ENCODE measurements around the gene PSTPIP2. TPM values are rescaled to one million over a fixed set of nuclear protein-coding genes. Genes with fewer than 3 reads are reported as not detected.

The PSTPIP2 gene
- polyA plus RNA-seq: 10 to 100 TPM in 1 of 4 donors, 1 to 10 TPM in 3; 2.0 to 13.3 (median 4.2) TPM
- long read RNA-seq, donor 1: 0 reads
- long read RNA-seq, donor 2: 0 reads
- long read RNA-seq, donor 3, partial matches to known transcripts: 0 of 1 reads
- long read RNA-seq, donor 3, other reads (novel, unspliced or antisense): 0 of 1 reads
- long read RNA-seq, donor 4: 0 reads
- long read RNA-seq, donor 5, partial matches to known transcripts: 0 of 1 reads
- long read RNA-seq, donor 5, other reads (novel, unspliced or antisense): 0 of 1 reads
- long read RNA-seq, donor 6, partial matches to known transcripts: 0 of 3 reads
- long read RNA-seq, donor 6, other reads (novel, unspliced or antisense): 0 of 3 reads
- long read RNA-seq, donor 7, partial matches to known transcripts: 0 of 1 reads
- long read RNA-seq, donor 7, other reads (novel, unspliced or antisense): 0 of 1 reads
- long read RNA-seq, donor 8: 0 reads
- long read RNA-seq, donor 9: 0 reads
- long read RNA-seq, donor 10: 0 reads

GRCh38 chr18:46071653-46072375, at the start of gene PSTPIP2:
Gene PSTPIP2, minus strand, starts transcription at chr18:46072260. Its CDS starts 72 bp downstream, at chr18:46072188.
- H3K27ac ChIP-seq (ENCODE audit: low read depth in 1 of 3, low read length in 2 of 3): no peak within 1 kb of the TSS
- DNase-seq (peak; percentile 60 to 82), FAIRE-seq (no peak)
- WGBS, 3 donors: 1% methylated on average over 47 to 75 of the region's 75 CpGs
- peak within 1 kb of the TSS; percentile 54 to 69 (median 60) for H3K4me3 ChIP-seq (ENCODE audit: low read depth in 1 of 3, low read length in 3 of 3)
- H3K9me3 ChIP-seq (ENCODE audit: control insufficient read depth in 2 of 2, insufficient read depth in 1 of 2, low read depth in 1 of 2, low read length in 1 of 2): peaks cover 0 to 3% of the 10 kb centered on the region in 2 donors
- peaks cover 0 to 9% (median 0%) of the 10 kb centered on the region in 3 donors for H3K4me1 ChIP-seq (ENCODE audit: control insufficient read depth in 3 of 3, insufficient read depth in 2 of 3, low read depth in 1 of 3, low read length in 2 of 3)
- H3K27me3 ChIP-seq (ENCODE audit: control insufficient read depth in 3 of 3, insufficient read depth in 3 of 3, low read length in 3 of 3): no peaks in the 10 kb centered on the region
- H3K36me3 ChIP-seq (ENCODE audit: control insufficient read depth in 3 of 3, insufficient read depth in 2 of 3, low read depth in 1 of 3, low read length in 3 of 3): peaks cover 0 to 2% (median 0%) of the 10 kb centered on the region in 3 donors

- Histone ChIP-seq H3K27me3 (ENCODE audit: control insufficient read depth in 3 of 3, insufficient read depth in 3 of 3, low read length in 3 of 3) (no peaks in the 10 kb centered on the region), H3K27ac (ENCODE audit: low read depth in 1 of 3, low read length in 2 of 3) (no peak overlapping the region), H3K4me1 (ENCODE audit: control insufficient read depth in 3 of 3, insufficient read depth in 2 of 3, low read depth in 1 of 3, low read length in 2 of 3) (no peaks in the 10 kb centered on the region), H3K9me3 (ENCODE audit: control insufficient read depth in 2 of 2, insufficient read depth in 1 of 2, low read depth in 1 of 2, low read length in 1 of 2) (peaks cover 0 to 4% of the 10 kb centered on the region in 2 donors), H3K4me3 (ENCODE audit: low read depth in 1 of 3, low read length in 3 of 3) (no peak overlapping the region), H3K36me3 (ENCODE audit: control insufficient read depth in 3 of 3, insufficient read depth in 2 of 3, low read depth in 1 of 3, low read length in 3 of 3) (peaks cover 0 to 23% (median 2%) of the 10 kb centered on the region in 3 donors)
- 91 to 100% (median 96%) methylated on average over 1 of the region's 1 CpG for WGBS, 3 donors
- FAIRE-seq: no peak
- no peak for DNase-seq
Measured at GRCh38 chr18:46113751-46114150, 41.7 kb upstream of the PSTPIP2 start.

- Histone ChIP-seq H3K27me3 (ENCODE audit: control insufficient read depth in 3 of 3, insufficient read depth in 3 of 3, low read length in 3 of 3) (no peaks in the 10 kb centered on the region), H3K36me3 (ENCODE audit: control insufficient read depth in 3 of 3, insufficient read depth in 2 of 3, low read depth in 1 of 3, low read length in 3 of 3) (peaks cover 0 to 20% (median 3%) of the 10 kb centered on the region in 3 donors), H3K9me3 (ENCODE audit: control insufficient read depth in 2 of 2, insufficient read depth in 1 of 2, low read depth in 1 of 2, low read length in 1 of 2) (peaks cover 0 to 4% of the 10 kb centered on the region in 2 donors), H3K4me1 (ENCODE audit: control insufficient read depth in 3 of 3, insufficient read depth in 2 of 3, low read depth in 1 of 3, low read length in 2 of 3) (no peaks in the 10 kb centered on the region), H3K27ac (ENCODE audit: low read depth in 1 of 3, low read length in 2 of 3) (no peak overlapping the region), H3K4me3 (ENCODE audit: low read depth in 1 of 3, low read length in 3 of 3) (no peak overlapping the region)
- no peak for FAIRE-seq
- WGBS, 3 donors: 95 to 96% (median 96%) methylated on average over 3 of the region's 3 CpGs
- no peak for DNase-seq
Measured at GRCh38 chr18:46110406-46110805, 38.3 kb upstream of the PSTPIP2 start.

GRCh38 chr18:46109386-46109785, 37.3 kb upstream of the PSTPIP2 start:
- H3K27ac ChIP-seq (ENCODE audit: low read depth in 1 of 3, low read length in 2 of 3): no peak overlapping the region
- no peak for FAIRE-seq
- WGBS, 3 donors: 89 to 97% (median 93%) methylated on average over 5 of the region's 5 CpGs

GRCh38 chr18:46104128-46104911, 32.3 kb upstream of the PSTPIP2 start, which contains the start of gene HAUS1:
Gene HAUS1, plus strand, starts transcription at chr18:46104385. Its CDS starts 27 bp downstream, at chr18:46104412.
- FAIRE-seq (no peak), DNase-seq (peak; percentile 92 to 93)
- 0 to 1% (median 0%) methylated on average over 50 to 57 of the region's 57 CpGs for WGBS, 3 donors
- Histone ChIP-seq H3K27ac (ENCODE audit: low read depth in 1 of 3, low read length in 2 of 3) (peak within 1 kb of the TSS; percentile 27 to 77 (median 67)), H3K36me3 (ENCODE audit: control insufficient read depth in 3 of 3, insufficient read depth in 2 of 3, low read depth in 1 of 3, low read length in 3 of 3) (peaks cover 0 to 4% (median 2%) of the 10 kb centered on the region in 3 donors), H3K27me3 (ENCODE audit: control insufficient read depth in 3 of 3, insufficient read depth in 3 of 3, low read length in 3 of 3) (no peaks in the 10 kb centered on the region), H3K9me3 (ENCODE audit: control insufficient read depth in 2 of 2, insufficient read depth in 1 of 2, low read depth in 1 of 2, low read length in 1 of 2) (no peaks in the 10 kb centered on the region), H3K4me3 (ENCODE audit: low read depth in 1 of 3, low read length in 3 of 3) (peak within 1 kb of the TSS; percentile 69 to 84 (median 73)), H3K4me1 (ENCODE audit: control insufficient read depth in 3 of 3, insufficient read depth in 2 of 3, low read depth in 1 of 3, low read length in 2 of 3) (no peaks in the 10 kb centered on the region)

More at GRCh38 chr18:46109386-46109785, 37.3 kb upstream of the PSTPIP2 start:
- H3K9me3 ChIP-seq (ENCODE audit: control insufficient read depth in 2 of 2, insufficient read depth in 1 of 2, low read depth in 1 of 2, low read length in 1 of 2): peaks cover 0 to 4% of the 10 kb centered on the region in 2 donors
- H3K27me3 ChIP-seq (ENCODE audit: control insufficient read depth in 3 of 3, insufficient read depth in 3 of 3, low read length in 3 of 3): no peaks in the 10 kb centered on the region
- no peaks in the 10 kb centered on the region for H3K4me1 ChIP-seq (ENCODE audit: control insufficient read depth in 3 of 3, insufficient read depth in 2 of 3, low read depth in 1 of 3, low read length in 2 of 3)
- no peak for DNase-seq
- no peak overlapping the region for H3K4me3 ChIP-seq (ENCODE audit: low read depth in 1 of 3, low read length in 3 of 3)
- H3K36me3 ChIP-seq (ENCODE audit: control insufficient read depth in 3 of 3, insufficient read depth in 2 of 3, low read depth in 1 of 3, low read length in 3 of 3): peaks cover 0 to 16% (median 3%) of the 10 kb centered on the region in 3 donors

- WGBS, 3 donors: 98 to 99% (median 98%) methylated on average over 8 of the region's 8 CpGs
- H3K27me3 ChIP-seq (ENCODE audit: control insufficient read depth in 3 of 3, insufficient read depth in 3 of 3, low read length in 3 of 3): no peaks in the 10 kb centered on the region
- H3K4me3 ChIP-seq (ENCODE audit: low read depth in 1 of 3, low read length in 3 of 3): no peak overlapping the region
- FAIRE-seq (no peak), DNase-seq (no peak)
- H3K27ac ChIP-seq (ENCODE audit: low read depth in 1 of 3, low read length in 2 of 3): no peak overlapping the region
- H3K4me1 ChIP-seq (ENCODE audit: control insufficient read depth in 3 of 3, insufficient read depth in 2 of 3, low read depth in 1 of 3, low read length in 2 of 3): peaks cover 0 to 6% (median 6%) of the 10 kb centered on the region in 3 donors
- peaks cover 0 to 10% (median 0%) of the 10 kb centered on the region in 3 donors for H3K36me3 ChIP-seq (ENCODE audit: control insufficient read depth in 3 of 3, insufficient read depth in 2 of 3, low read depth in 1 of 3, low read length in 3 of 3)
- no peaks in the 10 kb centered on the region for H3K9me3 ChIP-seq (ENCODE audit: control insufficient read depth in 2 of 2, insufficient read depth in 1 of 2, low read depth in 1 of 2, low read length in 1 of 2)
Measured at GRCh38 chr18:46099463-46099862, 27.4 kb upstream of the PSTPIP2 start.

- 24 to 29% (median 28%) methylated on average over 16 of the region's 16 CpGs for WGBS, 3 donors
- peaks cover 0 to 6% (median 6%) of the 10 kb centered on the region in 3 donors for H3K4me1 ChIP-seq (ENCODE audit: control insufficient read depth in 3 of 3, insufficient read depth in 2 of 3, low read depth in 1 of 3, low read length in 2 of 3)
Measured at GRCh38 chr18:46098616-46098933, 26.5 kb upstream of the PSTPIP2 start.

More at GRCh38 chr18:46098616-46098933, 26.5 kb upstream of the PSTPIP2 start:
- peak overlapping the region in 2 of 3 donors; percentile 93 to 96 for H3K4me3 ChIP-seq (ENCODE audit: low read depth in 1 of 3, low read length in 3 of 3)
- H3K27me3 ChIP-seq (ENCODE audit: control insufficient read depth in 3 of 3, insufficient read depth in 3 of 3, low read length in 3 of 3): no peaks in the 10 kb centered on the region
- FAIRE-seq: no peak
- H3K27ac ChIP-seq (ENCODE audit: low read depth in 1 of 3, low read length in 2 of 3): peak overlapping the region in 2 of 3 donors; percentile 78 to 95
- no peaks in the 10 kb centered on the region for H3K9me3 ChIP-seq (ENCODE audit: control insufficient read depth in 2 of 2, insufficient read depth in 1 of 2, low read depth in 1 of 2, low read length in 1 of 2)
- no peak for DNase-seq
- H3K36me3 ChIP-seq (ENCODE audit: control insufficient read depth in 3 of 3, insufficient read depth in 2 of 3, low read depth in 1 of 3, low read length in 3 of 3): peaks cover 0 to 19% (median 0%) of the 10 kb centered on the region in 3 donors
